Neural cell (in vitro differentiated cells): ENCODE results near the gene AIFM2. TPM values are rescaled to one million over a fixed set of nuclear protein-coding genes. Genes with fewer than 3 reads are reported as not detected.

ENCODE experiments used
- H2AFZ ChIP-seq: fragments of 200-600, 300-800 bp; sonication (generic), shearing (Covaris generic); 2 replicates; pipeline ENCODE4 v1.6.0; 2014; ENCODE audit warnings: low read depth, mild to moderate bottlenecking, antibody characterized with exemption, low read length, moderate library complexity
- H3F3A ChIP-seq: fragments of 200-600 bp; shearing (Covaris generic); 2 replicates; pipeline ENCODE4 v1.6.1; 2016; ENCODE audit warnings: mild to moderate bottlenecking, moderate library complexity, mixed read lengths, antibody characterized with exemption, low read length; ENCODE audit not compliant: insufficient read depth, poor library complexity, severe bottlenecking
- H3K27ac ChIP-seq: fragments of 200-600, 300-800 bp; sonication (generic), shearing (Covaris generic); 2 replicates; pipeline ENCODE4 v1.5.1; 2014; ENCODE audit warnings: mild to moderate bottlenecking, low read length, moderate library complexity
- H3K27me3 ChIP-seq: fragments of 300-800, 200-600 bp; sonication (generic), shearing (Covaris generic); 2 replicates; pipeline ENCODE4 v1.6.0; 2014; ENCODE audit warnings: mild to moderate bottlenecking, low read depth, low read length, moderate library complexity; ENCODE audit not compliant: insufficient read depth
- H3K36me3 ChIP-seq: fragments of 300-800, 200-600 bp; sonication (generic), shearing (Covaris generic); 2 replicates; pipeline ENCODE4 v1.5.1; 2014; ENCODE audit warnings: mild to moderate bottlenecking, antibody characterized with exemption, low read length, moderate library complexity; ENCODE audit not compliant: insufficient read depth
- H3K4me2 ChIP-seq: fragments of 300-800, 200-600 bp; sonication (generic), shearing (Covaris generic); 2 replicates; pipeline ENCODE4 v1.6.0; 2014; ENCODE audit warnings: mild to moderate bottlenecking, low read length
- H3K4me3 ChIP-seq: fragments of 300-800, 200-600 bp; sonication (generic), shearing (Covaris generic); 2 replicates; pipeline ENCODE4 v1.5.1; 2014; ENCODE audit warnings: mild to moderate bottlenecking, low read length, moderate library complexity
- H3K79me2 ChIP-seq: fragments of 200-600 bp; shearing (Covaris generic); replicated peaks from 2 replicates; pipeline ENCODE4 v1.6.0; 2014; ENCODE audit warnings: mild to moderate bottlenecking, low read length, moderate library complexity; ENCODE audit not compliant: insufficient read depth
- H3K9ac ChIP-seq: fragments of 300-800, 200-600 bp; sonication (generic), shearing (Covaris generic); 2 replicates; pipeline ENCODE4 v1.6.1; 2016; ENCODE audit warnings: mild to moderate bottlenecking, low read length, mixed read lengths
- H3K9me2 ChIP-seq: fragments of 200-600 bp; shearing (Covaris generic); 2 replicates; pipeline ENCODE4 v1.6.1; 2016; ENCODE audit warnings: mild to moderate bottlenecking, low read length, mixed read lengths; ENCODE audit not compliant: insufficient read depth
- H3K9me3 ChIP-seq: fragments of 200-600, 300-800 bp; sonication (generic), shearing (Covaris generic); 2 replicates; pipeline ENCODE4 v1.6.1; 2016; ENCODE audit warnings: mild to moderate bottlenecking, mixed run types, low read length, moderate library complexity, mixed read lengths
- H4K20me1 ChIP-seq: fragments of 200-600 bp; shearing (Covaris generic); 2 replicates; pipeline ENCODE4 v1.6.1; 2016; ENCODE audit warnings: mild to moderate bottlenecking, mixed run types; ENCODE audit not compliant: insufficient read depth
- EP300 ChIP-seq: fragments of 450-650 bp; conservative IDR thresholded peaks from 2 replicates; pipeline ENCODE4 v1.6.1; 2014; ENCODE audit warnings: antibody characterized with exemption, mild to moderate bottlenecking, moderate library complexity; ENCODE audit not compliant: poor library complexity, severe bottlenecking
- EZH2 ChIP-seq: fragments of 200-600, 300-800 bp; shearing (Covaris generic), sonication (generic); IDR thresholded peaks from 2 replicates; pipeline ENCODE4 v1.6.1; 2014; ENCODE audit warnings: antibody characterized with exemption, low read length, borderline replicate concordance, mild to moderate bottlenecking; ENCODE audit not compliant: insufficient read depth, poor library complexity, severe bottlenecking
- MXI1 ChIP-seq: fragments of 450-650 bp; conservative IDR thresholded peaks from 2 replicates; pipeline ENCODE4 v1.6.1; 2014; ENCODE audit warnings: antibody characterized with exemption, mild to moderate bottlenecking; ENCODE audit not compliant: poor library complexity, severe bottlenecking
- POLR2AphosphoS5 ChIP-seq: IDR thresholded peaks from 2 replicates; pipeline ENCODE4 v1.6.1; 2012
- RAD21 ChIP-seq: fragments of 450-650 bp; conservative IDR thresholded peaks from 2 replicates; pipeline ENCODE4 v1.6.1; 2014; ENCODE audit warnings: antibody characterized with exemption, mild to moderate bottlenecking, moderate library complexity
- SMC3 ChIP-seq: fragments of 450-650 bp; conservative IDR thresholded peaks from 2 replicates; pipeline ENCODE4 v1.6.1; 2014; ENCODE audit warnings: antibody characterized with exemption, mild to moderate bottlenecking, moderate library complexity; ENCODE audit not compliant: poor library complexity
- TAF1 ChIP-seq: IDR thresholded peaks from 2 replicates; pipeline ENCODE4 v1.6.1; 2012; ENCODE audit warnings: low read depth
- polyA plus RNA-seq: library from polyadenylated mRNA; depleted of rRNA; stranded (reverse); fragments of >200 nt; gene quantifications from 2 replicates; pipeline ENCODE4 v1.2.3, GENCODE V29; 2014
- TF ChIP-seq, protein P1 (sequence below): IDR thresholded peaks from 2 replicates; pipeline ENCODE4 v1.6.1; 2012; ENCODE audit warnings: borderline replicate concordance
- TF ChIP-seq, protein P2 (sequence below): fragments of 450-650 bp; IDR thresholded peaks from 2 replicates; pipeline ENCODE4 v1.5.1; 2014; ENCODE audit warnings: antibody characterized with exemption, mild to moderate bottlenecking, moderate library complexity; ENCODE audit not compliant: poor library complexity, severe bottlenecking

AIFM2 gene
- polyA plus RNA-seq, 1 donor from 2014 or later = 0.78 TPM

- H3K9me3 ChIP-seq = no peaks in the 10 kb centered on the region
- no peaks in the 10 kb centered on the region for H3K27me3 ChIP-seq
- no peaks in the 10 kb centered on the region for H4K20me1 ChIP-seq
These were observed 14.4 kb downstream of the AIFM2 start for GRCh38 chr10:70118196-70118595.

GRCh38 chr10:70117646-70118045 lies 15.0 kb downstream of the AIFM2 start:
- H3K4me2 ChIP-seq = no peak overlapping the region
- no peaks in the 10 kb centered on the region for H3K79me2 ChIP-seq
- no peaks in the 10 kb centered on the region for H3F3A ChIP-seq
- no peak overlapping the region for H3K27ac ChIP-seq
- H3K27me3 ChIP-seq = no peaks in the 10 kb centered on the region
- H3K4me3 ChIP-seq = no peak overlapping the region
- H2AFZ ChIP-seq = no peak overlapping the region
- no peaks in the 10 kb centered on the region for H3K9me3 ChIP-seq
- H3K9me2 ChIP-seq = no peaks in the 10 kb centered on the region
- H4K20me1 ChIP-seq = no peaks in the 10 kb centered on the region
- TF ChIP-seq, protein P1, sequence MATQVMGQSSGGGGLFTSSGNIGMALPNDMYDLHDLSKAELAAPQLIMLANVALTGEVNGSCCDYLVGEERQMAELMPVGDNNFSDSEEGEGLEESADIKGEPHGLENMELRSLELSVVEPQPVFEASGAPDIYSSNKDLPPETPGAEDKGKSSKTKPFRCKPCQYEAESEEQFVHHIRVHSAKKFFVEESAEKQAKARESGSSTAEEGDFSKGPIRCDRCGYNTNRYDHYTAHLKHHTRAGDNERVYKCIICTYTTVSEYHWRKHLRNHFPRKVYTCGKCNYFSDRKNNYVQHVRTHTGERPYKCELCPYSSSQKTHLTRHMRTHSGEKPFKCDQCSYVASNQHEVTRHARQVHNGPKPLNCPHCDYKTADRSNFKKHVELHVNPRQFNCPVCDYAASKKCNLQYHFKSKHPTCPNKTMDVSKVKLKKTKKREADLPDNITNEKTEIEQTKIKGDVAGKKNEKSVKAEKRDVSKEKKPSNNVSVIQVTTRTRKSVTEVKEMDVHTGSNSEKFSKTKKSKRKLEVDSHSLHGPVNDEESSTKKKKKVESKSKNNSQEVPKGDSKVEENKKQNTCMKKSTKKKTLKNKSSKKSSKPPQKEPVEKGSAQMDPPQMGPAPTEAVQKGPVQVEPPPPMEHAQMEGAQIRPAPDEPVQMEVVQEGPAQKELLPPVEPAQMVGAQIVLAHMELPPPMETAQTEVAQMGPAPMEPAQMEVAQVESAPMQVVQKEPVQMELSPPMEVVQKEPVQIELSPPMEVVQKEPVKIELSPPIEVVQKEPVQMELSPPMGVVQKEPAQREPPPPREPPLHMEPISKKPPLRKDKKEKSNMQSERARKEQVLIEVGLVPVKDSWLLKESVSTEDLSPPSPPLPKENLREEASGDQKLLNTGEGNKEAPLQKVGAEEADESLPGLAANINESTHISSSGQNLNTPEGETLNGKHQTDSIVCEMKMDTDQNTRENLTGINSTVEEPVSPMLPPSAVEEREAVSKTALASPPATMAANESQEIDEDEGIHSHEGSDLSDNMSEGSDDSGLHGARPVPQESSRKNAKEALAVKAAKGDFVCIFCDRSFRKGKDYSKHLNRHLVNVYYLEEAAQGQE = no peak
- TF ChIP-seq MXI1 (no peak), SMC3 (no peak), POLR2AphosphoS5 (no peak), TAF1 (no peak), EZH2 (no peak), EP300 (no peak), RAD21 (no peak)
- TF ChIP-seq, protein P2, sequence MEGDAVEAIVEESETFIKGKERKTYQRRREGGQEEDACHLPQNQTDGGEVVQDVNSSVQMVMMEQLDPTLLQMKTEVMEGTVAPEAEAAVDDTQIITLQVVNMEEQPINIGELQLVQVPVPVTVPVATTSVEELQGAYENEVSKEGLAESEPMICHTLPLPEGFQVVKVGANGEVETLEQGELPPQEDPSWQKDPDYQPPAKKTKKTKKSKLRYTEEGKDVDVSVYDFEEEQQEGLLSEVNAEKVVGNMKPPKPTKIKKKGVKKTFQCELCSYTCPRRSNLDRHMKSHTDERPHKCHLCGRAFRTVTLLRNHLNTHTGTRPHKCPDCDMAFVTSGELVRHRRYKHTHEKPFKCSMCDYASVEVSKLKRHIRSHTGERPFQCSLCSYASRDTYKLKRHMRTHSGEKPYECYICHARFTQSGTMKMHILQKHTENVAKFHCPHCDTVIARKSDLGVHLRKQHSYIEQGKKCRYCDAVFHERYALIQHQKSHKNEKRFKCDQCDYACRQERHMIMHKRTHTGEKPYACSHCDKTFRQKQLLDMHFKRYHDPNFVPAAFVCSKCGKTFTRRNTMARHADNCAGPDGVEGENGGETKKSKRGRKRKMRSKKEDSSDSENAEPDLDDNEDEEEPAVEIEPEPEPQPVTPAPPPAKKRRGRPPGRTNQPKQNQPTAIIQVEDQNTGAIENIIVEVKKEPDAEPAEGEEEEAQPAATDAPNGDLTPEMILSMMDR = no peak
- H3K9ac ChIP-seq = no peak overlapping the region
- H3K36me3 ChIP-seq = no peaks in the 10 kb centered on the region

More at GRCh38 chr10:70118196-70118595, 14.4 kb downstream of the AIFM2 start:
- Histone ChIP-seq H3F3A (no peaks in the 10 kb centered on the region), H3K27ac (no peak overlapping the region), H2AFZ (no peak overlapping the region), H3K9me2 (no peaks in the 10 kb centered on the region), H3K4me3 (no peak overlapping the region), H3K9ac (no peak overlapping the region), H3K79me2 (no peaks in the 10 kb centered on the region), H3K36me3 (no peaks in the 10 kb centered on the region), H3K4me2 (no peak overlapping the region)
- no peak for TF ChIP-seq EZH2
- TF ChIP-seq EP300 = no peak
- TF ChIP-seq MXI1 = no peak
- TF ChIP-seq TAF1 = no peak
- TF ChIP-seq, protein P1 = no peak
- no peak for TF ChIP-seq RAD21
